Ovary (tissue), 10 donors: ENCODE results near the gene SERPING1. TPM values are rescaled to one million over a fixed set of nuclear protein-coding genes. Genes with fewer than 3 reads are reported as not detected.

ENCODE experiments used
- DNase-seq, 5 donors: peaks; one replicate each; pipeline ENCODE4 v3.0.0-alpha.2; 2019 to 2020
- H3K27ac ChIP-seq, 2 donors: fragments of 200-600 bp; one replicate each; pipeline versions ENCODE4 v1.5.1 to v1.8.0; 2019 to 2022
- H3K27me3 ChIP-seq: fragments of 200-600 bp; one replicate; pipeline ENCODE4 v1.8.0; 2022
- H3K36me3 ChIP-seq: fragments of 200-600 bp; sonication (generic); one replicate; pipeline ENCODE4 v1.5.1; 2019
- H3K4me1 ChIP-seq: one replicate; pipeline ENCODE4 v1.8.1; 2013; ENCODE audit warnings: mild to moderate bottlenecking, moderate library complexity; ENCODE audit not compliant: insufficient read depth
- H3K4me3 ChIP-seq: fragments of 200-600 bp; sonication (generic); one replicate; pipeline ENCODE4 v1.5.1; 2017
- H3K9me3 ChIP-seq, 2 donors: fragments of 200-600 bp in 1 of 2; sonication (generic) in 1 of 2; one replicate each; pipeline versions ENCODE4 v1.5.1 to v1.8.1; 2013 to 2019; ENCODE audit warnings: mild to moderate bottlenecking in 1 of 2, moderate library complexity in 1 of 2
- CTCF ChIP-seq, 3 donors: fragments of 450-650 bp in 2 of 3; fragments of 200-600 bp in 1 of 3; IDR thresholded peaks; one replicate each; pipeline versions ENCODE4 v1.5.1 to v1.8.0; 2016 to 2022; ENCODE audit warnings: antibody characterized with exemption in 3 of 3, mild to moderate bottlenecking in 1 of 3
- EP300 ChIP-seq: sonication (generic); formaldehyde crosslinking; IDR thresholded peaks from one replicate; pipeline ENCODE4 v1.6.1; 2017; ENCODE audit warnings: antibody characterized with exemption
- POLR2A ChIP-seq: fragments of 450-650 bp; IDR thresholded peaks from one replicate; pipeline ENCODE4 v1.6.1; 2017; ENCODE audit warnings: antibody characterized with exemption, mild to moderate bottlenecking, moderate library complexity
- WGBS, 3 donors: extraction: QIAGEN DNeasy Blood & Tissue Kit in 1 of 3; methylation state at CpG; one replicate each; pipeline versions ENCODE4 v1.1.5 to v1.1.7; 2013 to 2017; 5-methylcytosine and 5-hydroxymethylcytosine counted together
- intact Hi-C, 4 donors: fragments of 100-400 bp; cut with DNase I; formaldehyde crosslinking; loops; one replicate each; pipeline versions ENCODE4 v1.11.0 to v1.15.1; 2022 to 2023
- long read RNA-seq, 3 donors: library from polyadenylated mRNA in 2 of 3; unstranded in 2 of 3; transcript quantifications; one replicate each; pipeline ENCODE4 v2.0.0 and lab custom pipeline, GENCODE V29; 2021 to 2026
- polyA plus RNA-seq, 2 donors: library from polyadenylated mRNA; stranded (reverse); fragments of 200-250 nt in 1 of 2; fragments of 350-450 nt in 1 of 2; fragmentation: Illumina TruSeq in 1 of 2; extraction: RNeasy Lipid Tissue Mini Kit (QIAGEN cat#74804) in 1 of 2; gene quantifications; one replicate each; pipeline ENCODE4 v1.2.3, GENCODE V29; 2013 to 2014
- total RNA-seq, 7 donors: library from RNA; depleted of rRNA in 2 of 7; stranded (reverse); fragments of >200 nt in 2 of 7; fragmentation: NEBNext Ultra II Directional in 3 of 7; extraction: Animal tissue kit (Norgen Biotek cat#: 25700) in 3 of 7; gene quantifications; one replicate each; pipeline versions ENCODE4 v1.1.0 to v1.2.4, GENCODE V29; 2016 to 2023
- donor health status: DM: no; HTN: no; CAD: no; lungs with moderate emphysema.
- donor health status: DM: no; HTN: no; CAD: no.
- donor health status: Bipolar disorder and iron deficiency.
- donor health status: DM: yes; HTN: yes; CAD: no.
- donor health status: DM: no; HTN: no; CAD: no.
- donor health status: DM: yes; HTN: yes; CAD: no.

The SERPING1 gene
- total RNA-seq (100 to 1,000 TPM; 454 to 906 (median 709) TPM), polyA plus RNA-seq (1,000 to 10,000 TPM in 1 of 2 donors, 100 to 1,000 TPM in 1; 731 to 2,358 TPM)
- long read RNA-seq, donor 1, transcript SERPING1-209 (2 exons, 908 nt): minor isoform, 57 of 502 reads
- long read RNA-seq, donor 1, transcript SERPING1-210 (6 exons, 1,004 nt): minor isoform, 23 of 502 reads
- long read RNA-seq, donor 1, transcript SERPING1-201 (8 exons, 2,002 nt): major isoform, 92 of 502 reads
- long read RNA-seq, donor 1, partial matches to known transcripts: 324 of 502 reads
- long read RNA-seq, donor 1, other reads (novel, unspliced or antisense): 6 of 502 reads
- long read RNA-seq, donor 2, transcript SERPING1-201 (8 exons, 2,002 nt): major isoform, 12 of 101 reads
- long read RNA-seq, donor 2, transcript SERPING1-210 (6 exons, 1,004 nt): minor isoform, 7 of 101 reads
- long read RNA-seq, donor 2, transcript SERPING1-209 (2 exons, 908 nt): minor isoform, 6 of 101 reads
- long read RNA-seq, donor 2, partial matches to known transcripts: 76 of 101 reads
- long read RNA-seq, donor 2, other reads (novel, unspliced or antisense): 0 of 101 reads
- long read RNA-seq, donor 3, transcript SERPING1-203 (8 exons, 1,733 nt): minor isoform, 6 of 1,378 reads
- long read RNA-seq, donor 3, transcript SERPING1-209 (2 exons, 908 nt): minor isoform, 48 of 1,378 reads
- long read RNA-seq, donor 3, transcript SERPING1-201 (8 exons, 2,002 nt): major isoform, 690 of 1,378 reads
- long read RNA-seq, donor 3, transcript SERPING1-210 (6 exons, 1,004 nt): minor isoform, 15 of 1,378 reads
- long read RNA-seq, donor 3, partial matches to known transcripts: 585 of 1,378 reads
- long read RNA-seq, donor 3, other reads (novel, unspliced or antisense): 32 of 1,378 reads

DNA sequence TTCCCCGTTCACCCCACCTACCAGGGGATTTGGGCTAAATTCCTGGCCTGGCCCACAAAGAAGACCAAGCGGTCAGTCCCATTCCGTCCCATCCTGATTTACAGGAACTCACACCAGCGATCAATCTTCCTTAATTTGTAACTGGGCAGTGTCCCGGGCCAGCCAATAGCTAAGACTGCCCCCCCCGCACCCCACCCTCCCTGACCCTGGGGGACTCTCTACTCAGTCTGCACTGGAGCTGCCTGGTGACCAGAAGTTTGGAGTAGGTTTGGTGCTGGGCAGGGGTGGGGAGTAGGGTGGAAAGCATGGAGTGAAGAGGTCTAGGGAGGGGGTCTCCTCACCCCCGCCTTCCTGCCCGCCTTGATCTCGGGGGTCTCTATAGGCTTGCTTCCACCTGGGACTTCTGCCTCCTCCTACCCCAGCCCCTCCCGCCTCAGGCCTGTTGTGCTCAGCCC, at the start of gene SERPING1:
SERPING1 (plus strand) TSS at position 225 of the 455 bp plus-strand sequence. CDS start 586 bp downstream, outside the sequence.
- Histone ChIP-seq H3K27me3 (no peaks in the 10 kb centered on the region), H3K4me3 (peak within 1 kb of the TSS; percentile 60), H3K4me1 (peaks cover 5% of the 10 kb centered on the region), H3K27ac (peak within 1 kb of the TSS; percentile 91 to 96), H3K36me3 (no peaks in the 10 kb centered on the region), H3K9me3 (no peaks in the 10 kb centered on the region)
- 3% methylated on average over 10 of the region's 10 CpGs for WGBS, 3 donors
- peak; percentile 14 for TF ChIP-seq EP300
- TF ChIP-seq CTCF (IDR thresholded peaks at IDR 0.05): no peak
- TF ChIP-seq POLR2A: peak; percentile 42
- intact Hi-C loops: no loop called here
- peak; percentile 73 to 90 (median 82) for DNase-seq

DNA sequence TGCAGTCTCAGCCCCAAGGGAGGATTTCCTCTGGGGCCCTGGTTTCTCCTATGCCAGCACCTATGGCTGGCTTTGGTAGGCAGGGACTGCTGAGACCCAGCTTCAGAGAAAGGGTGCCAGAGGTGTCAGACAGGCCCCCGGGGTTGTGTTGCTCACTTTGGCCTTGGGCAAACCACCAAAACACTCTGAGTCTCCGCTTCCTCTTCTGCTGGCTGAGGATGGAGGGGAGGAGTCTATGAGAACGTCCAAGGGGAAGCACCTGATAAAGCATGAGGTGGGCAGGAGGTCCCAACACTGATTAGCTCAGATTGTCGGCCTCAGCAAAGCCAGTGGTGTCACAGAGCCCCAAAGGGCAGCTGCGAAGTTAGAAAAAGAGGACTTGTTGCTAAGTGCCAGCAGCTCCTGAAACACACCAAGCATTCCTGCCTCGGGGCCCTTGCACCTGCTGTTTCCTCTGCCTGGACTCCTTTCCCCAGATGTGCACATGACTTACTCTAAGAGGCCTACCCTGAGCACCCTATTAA, 49.6 kb upstream of the SERPING1 start:
- Histone ChIP-seq H3K4me1 (peaks cover 9% of the 10 kb centered on the region), H3K36me3 (no peaks in the 10 kb centered on the region), H3K4me3 (no peak overlapping the region), H3K27ac (peak overlapping the region in 1 of 2 donors; percentile 45), H3K27me3 (no peaks in the 10 kb centered on the region), H3K9me3 (no peaks in the 10 kb centered on the region)
- intact Hi-C loops: no loop called here
- WGBS, 3 donors: 17 to 19% (median 18%) methylated on average over 6 of the region's 6 CpGs
- no peak for TF ChIP-seq POLR2A
- peak; percentile 50 to 66 (median 65) for DNase-seq

DNA sequence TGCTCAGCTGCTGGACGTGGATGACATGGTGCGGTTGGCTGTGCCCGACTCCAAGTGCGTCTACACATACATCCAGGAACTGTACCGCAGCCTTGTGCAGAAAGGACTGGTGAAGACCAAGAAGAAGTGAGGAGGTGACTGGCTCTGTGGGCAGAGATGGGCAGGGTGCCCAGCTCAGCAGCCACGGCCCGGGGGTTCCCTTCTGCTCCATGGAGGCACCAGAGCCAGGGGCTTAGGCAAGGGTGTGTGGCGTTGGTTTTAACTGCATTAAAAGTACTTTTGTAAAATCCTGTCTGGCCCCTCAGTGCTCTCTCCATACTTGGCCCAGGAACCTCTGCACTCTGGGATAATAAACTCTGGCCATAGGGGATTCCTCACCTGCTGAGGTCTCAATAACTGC, 47.5 kb upstream of the SERPING1 start:
- TF ChIP-seq POLR2A: no peak
- TF ChIP-seq EP300: no peak
- TF ChIP-seq CTCF (IDR thresholded peaks at IDR 0.05): no peak
- 73 to 89% (median 85%) methylated on average over 8 of the region's 8 CpGs for WGBS, 3 donors

DNA sequence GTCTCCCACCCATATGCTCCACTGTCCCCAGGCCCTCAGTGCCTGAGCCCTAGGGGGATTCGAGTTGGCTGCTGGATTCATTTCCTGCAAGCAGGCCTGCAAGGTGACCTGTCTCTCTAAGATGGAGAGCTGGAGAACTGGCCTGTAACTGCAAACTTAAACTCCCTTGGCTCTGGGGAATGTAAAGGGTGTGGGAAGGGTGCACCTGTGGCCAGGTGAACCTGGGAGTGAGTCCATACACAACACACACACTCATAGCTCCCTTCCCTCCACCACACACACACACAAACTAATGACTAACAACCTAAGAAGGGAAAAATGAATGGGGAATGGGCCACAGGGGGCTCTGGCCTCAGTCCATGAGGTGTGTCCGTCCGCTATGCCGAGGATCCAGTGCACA, 45.5 kb upstream of the SERPING1 start:
- Histone ChIP-seq H3K36me3 (no peaks in the 10 kb centered on the region), H3K4me1 (peaks cover 9% of the 10 kb centered on the region), H3K4me3 (no peak overlapping the region), H3K27ac (no peak overlapping the region), H3K27me3 (no peaks in the 10 kb centered on the region), H3K9me3 (no peaks in the 10 kb centered on the region)
- TF ChIP-seq POLR2A: no peak
- no peak for TF ChIP-seq CTCF (IDR thresholded peaks at IDR 0.05)
- no peak for TF ChIP-seq EP300
- intact Hi-C loops: no loop called here
- WGBS, 3 donors: 85 to 95% (median 93%) methylated on average over 4 of the region's 4 CpGs
- DNase-seq: no peak

More for the DNA sequence above, 47.5 kb upstream of the SERPING1 start:
- intact Hi-C loops: no loop called here
- Histone ChIP-seq H3K4me3 (no peak overlapping the region), H3K9me3 (no peaks in the 10 kb centered on the region), H3K27me3 (no peaks in the 10 kb centered on the region), H3K4me1 (peaks cover 9% of the 10 kb centered on the region), H3K27ac (no peak overlapping the region), H3K36me3 (no peaks in the 10 kb centered on the region)
- peak in 1 of 5 donors; percentile 26 for DNase-seq
